Stimulated activated CD4-positive, alpha-beta T cell treated with anti-CD3 and anti-CD28 coated beads, Interleukin-1b, Interleukin-23, amount 100 ng/mL, for 4 hours (primary cell): ENCODE data around the gene AMIGO1.
A peak's percentile ranks its signal among the peaks of the same experiment; 100 is the strongest.

ENCODE experiments used
- DNase-seq, 2 donors: peaks; one replicate each; pipeline ENCODE4 v3.0.0-alpha.2; 2020; ENCODE audit warnings: low read depth in 2 of 2

Gene AMIGO1, protein sequence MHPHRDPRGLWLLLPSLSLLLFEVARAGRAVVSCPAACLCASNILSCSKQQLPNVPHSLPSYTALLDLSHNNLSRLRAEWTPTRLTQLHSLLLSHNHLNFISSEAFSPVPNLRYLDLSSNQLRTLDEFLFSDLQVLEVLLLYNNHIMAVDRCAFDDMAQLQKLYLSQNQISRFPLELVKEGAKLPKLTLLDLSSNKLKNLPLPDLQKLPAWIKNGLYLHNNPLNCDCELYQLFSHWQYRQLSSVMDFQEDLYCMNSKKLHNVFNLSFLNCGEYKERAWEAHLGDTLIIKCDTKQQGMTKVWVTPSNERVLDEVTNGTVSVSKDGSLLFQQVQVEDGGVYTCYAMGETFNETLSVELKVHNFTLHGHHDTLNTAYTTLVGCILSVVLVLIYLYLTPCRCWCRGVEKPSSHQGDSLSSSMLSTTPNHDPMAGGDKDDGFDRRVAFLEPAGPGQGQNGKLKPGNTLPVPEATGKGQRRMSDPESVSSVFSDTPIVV

DNA sequence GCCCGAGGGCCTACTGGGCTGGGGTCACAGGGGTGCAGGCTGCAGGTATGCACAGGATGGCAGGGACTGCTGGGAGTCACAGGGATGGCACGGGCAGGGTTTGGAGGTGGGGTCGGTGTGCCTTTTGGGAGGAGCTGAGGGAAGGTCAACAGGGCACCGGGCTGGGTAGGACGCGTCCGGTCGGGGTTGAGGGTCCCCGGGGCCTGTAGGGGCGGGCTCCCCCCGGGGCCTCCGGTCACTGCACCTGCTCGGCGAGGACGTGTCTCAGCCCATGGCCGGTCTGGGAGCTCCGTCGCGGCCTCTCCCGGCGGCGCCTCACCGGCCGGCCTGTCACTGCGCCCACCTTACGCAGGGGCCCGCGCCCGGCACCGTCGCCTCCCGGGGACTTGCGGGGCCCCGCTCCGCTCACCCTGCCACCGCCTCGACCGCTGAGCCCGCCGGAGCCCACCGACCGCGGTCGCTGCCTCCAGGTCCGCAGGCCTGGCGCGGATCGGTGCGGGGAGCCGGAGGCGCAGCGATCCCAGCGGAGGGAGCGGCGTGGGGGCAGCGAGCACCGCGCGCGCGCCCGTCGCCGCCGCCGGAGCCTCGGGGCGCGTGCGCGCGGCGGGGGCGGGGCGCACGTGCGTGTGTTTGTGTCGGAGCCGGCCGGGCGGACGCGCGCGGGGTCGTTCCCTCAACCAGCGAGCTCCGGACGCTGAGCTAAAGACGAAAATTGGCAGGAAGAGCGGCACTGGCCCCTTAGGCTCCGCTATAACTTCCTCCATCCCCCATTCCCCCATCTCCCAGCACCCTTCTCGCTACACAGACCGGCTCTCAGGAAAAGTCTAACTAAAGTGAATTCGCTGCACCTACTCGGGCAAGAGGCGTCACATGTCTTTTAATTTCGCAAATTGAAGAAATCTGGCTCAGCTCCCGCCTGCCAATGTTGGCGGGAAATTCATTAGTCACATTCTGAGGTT, at the start of gene AMIGO1:
TSS of gene AMIGO1 (minus strand) at position 552 of the 959 bp plus-strand sequence. CDS start 815 bp downstream, outside the sequence.
- DNase-seq: peak; percentile 52 to 69

DNA sequence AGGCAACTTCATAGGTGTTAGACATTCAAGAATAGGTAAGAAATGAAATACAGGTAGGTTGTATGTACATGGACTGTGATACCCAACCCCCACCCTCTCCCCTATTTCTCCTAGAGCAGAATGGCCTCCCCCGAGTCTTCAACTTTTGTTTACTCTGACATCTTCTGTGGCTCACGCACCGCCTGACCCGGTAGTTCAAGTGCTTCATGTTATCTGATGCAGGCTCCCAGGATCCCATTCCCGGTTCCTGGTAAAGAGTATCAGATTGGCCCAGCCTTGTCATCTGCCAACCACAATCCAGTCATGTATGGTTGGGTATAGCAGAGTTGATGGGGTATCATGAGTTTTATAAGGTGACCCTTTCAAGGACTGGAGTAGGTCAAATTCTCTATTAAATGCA, 48.0 kb upstream of the AMIGO1 start:
- no peak for DNase-seq

- no peak for DNase-seq
Observed at GRCh38 chr1:109556563-109556962, 47.0 kb upstream of the AMIGO1 start.

- peak; percentile 86 to 93 for DNase-seq
Observed at GRCh38 chr1:109548321-109549267, 39.1 kb upstream of the AMIGO1 start, which contains the start of gene GNAI3. TSS of gene GNAI3 (plus strand) at chr1:109548615. CDS start at chr1:109548721, 106 bp downstream.

DNA sequence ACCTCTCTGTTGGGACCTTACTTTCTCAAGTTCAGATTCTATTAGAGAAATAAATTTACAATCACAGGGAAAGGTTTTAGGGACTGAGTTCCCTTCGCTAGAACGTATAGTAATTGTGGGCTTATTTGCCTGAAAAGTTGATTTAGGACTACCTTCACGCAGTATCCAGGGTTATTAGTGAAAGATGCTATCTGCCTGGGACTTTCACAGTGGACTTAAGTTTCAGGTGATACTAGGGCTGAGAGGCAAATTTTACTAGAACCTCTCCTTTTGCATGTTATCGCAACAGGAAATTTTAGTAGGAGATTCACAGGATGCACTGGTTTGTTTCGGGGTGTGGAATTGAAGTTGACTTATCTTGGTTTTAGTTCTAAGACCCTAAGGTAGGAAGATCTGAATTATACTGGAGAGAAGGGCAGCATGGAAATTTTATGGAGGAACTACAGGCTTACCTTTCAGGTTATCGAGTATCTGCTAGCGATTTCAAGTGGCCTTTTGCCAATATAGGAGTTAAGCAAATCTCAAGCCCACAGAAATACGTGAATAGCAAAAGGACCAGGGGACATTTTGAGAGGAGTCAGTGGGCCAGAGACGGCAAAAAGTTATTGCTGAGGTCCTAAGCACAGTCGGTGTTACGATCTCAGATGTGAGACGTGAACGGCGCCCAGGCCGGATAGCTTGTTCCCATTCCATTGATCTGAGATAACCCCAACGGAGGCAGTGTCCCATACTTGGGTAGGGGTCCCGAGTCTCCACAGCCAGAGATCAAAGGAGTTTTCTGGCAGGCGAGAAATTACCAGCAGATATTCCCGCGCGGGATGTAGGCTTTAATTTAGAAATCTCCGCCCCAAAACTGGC, 38.2 kb upstream of the AMIGO1 start:
- DNase-seq: no peak

DNA sequence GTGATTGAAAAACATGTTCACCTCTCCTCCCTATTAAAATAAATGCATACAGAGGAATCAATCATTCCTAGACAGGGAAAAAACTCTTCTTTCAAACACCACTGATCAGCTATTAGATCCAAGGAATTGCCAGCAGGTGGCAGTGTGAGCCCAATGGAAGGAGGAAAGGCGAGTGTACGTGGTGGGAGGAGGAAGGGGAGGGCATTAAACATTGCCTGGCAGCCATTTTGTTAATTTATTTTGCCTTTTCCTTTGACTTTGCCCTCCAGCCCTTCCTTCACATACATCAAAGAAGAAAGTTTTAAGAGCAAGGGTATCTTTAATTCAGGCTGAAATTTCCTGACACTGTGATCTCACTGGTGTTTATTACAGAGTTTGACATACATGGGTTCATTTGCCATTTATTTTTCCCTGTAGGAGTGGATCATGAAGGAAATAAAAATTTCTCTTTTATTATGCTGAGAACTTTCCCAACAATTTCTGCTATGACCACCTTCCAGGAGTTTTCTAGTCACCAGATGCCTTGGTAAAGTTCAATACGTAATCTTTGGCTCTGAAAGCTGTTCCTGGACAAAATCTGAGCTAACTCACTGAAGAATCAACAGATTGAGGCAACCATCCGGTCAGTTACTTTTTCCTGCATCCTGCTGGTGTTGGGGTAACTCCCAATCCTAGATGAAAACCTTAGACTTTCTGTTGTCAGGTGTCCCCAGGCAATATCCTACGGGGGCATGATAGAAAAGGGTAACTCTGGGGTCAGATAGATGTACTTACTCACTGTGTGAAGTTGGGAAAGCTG, 37.0 kb upstream of the AMIGO1 start:
- peak; percentile 74 to 86 for DNase-seq

- no peak for DNase-seq
Observed at GRCh38 chr1:109543988-109544735, 34.6 kb upstream of the AMIGO1 start.

GRCh38 chr1:109543283-109543987, 33.9 kb upstream of the AMIGO1 start:
- DNase-seq: no peak

- DNase-seq: no peak
Observed at GRCh38 chr1:109542657-109543056, 33.1 kb upstream of the AMIGO1 start.

- DNase-seq: no peak
Observed at GRCh38 chr1:109541102-109541501, 31.6 kb upstream of the AMIGO1 start.

DNA sequence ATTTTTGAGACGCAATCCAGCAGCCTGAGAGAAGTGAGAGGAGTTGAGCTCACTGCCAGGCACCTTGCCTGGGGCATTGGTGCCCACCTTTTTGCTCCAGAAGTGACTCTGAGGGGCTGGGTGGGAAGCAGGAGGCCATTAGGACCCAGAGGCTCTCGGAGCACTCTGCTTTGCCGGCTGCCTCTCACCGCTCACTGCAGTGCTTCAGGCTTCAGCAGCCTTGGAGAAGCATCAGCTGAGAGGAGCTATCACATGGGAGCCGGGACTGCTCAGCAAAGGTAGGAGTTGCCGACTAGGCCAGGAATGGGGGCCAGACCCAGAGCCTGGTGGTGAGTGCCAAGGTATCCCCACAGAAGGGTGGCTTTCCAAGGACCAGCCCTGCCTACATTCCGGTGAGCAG, 30.1 kb upstream of the AMIGO1 start, which contains the start of gene GPR61:
TSS of gene GPR61 (plus strand) at position 197 of the 400 bp plus-strand sequence. CDS start 3,151 bp downstream, outside the sequence.
- no peak for DNase-seq

DNA sequence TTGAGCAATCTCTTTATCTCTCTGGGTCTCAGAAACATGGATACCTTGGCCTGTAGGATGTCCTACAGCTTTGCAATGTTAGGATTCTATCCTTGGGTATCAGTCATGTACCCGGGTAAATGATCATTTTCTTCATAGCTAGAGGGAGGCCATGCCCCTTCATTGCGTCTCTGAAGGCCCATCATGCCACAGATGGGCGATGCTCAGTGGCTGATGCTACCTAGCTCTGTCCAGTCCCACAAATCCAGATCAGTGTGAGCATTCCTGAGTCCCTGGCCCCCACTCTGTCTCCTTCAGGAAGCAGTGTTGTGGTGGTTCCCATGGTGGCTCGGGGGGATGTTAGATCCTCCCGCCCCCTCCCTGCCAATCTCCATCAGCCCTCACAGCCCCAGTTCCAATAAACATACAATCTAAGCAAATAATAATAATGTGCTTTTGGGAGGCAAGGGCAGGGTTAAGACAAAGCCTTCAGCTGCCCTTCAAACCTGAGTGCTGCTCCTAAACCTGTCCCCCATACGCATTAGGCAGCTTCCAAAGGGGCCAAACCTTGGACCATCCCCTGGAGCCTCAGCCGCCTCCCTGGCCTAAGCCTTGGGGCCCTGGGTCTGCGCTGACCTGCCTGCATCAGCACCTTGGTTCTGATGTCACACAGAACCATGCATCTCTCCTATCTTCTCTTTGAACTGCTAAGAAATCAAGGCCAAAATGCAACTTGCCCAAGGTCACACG, 29.5 kb upstream of the AMIGO1 start:
- no peak for DNase-seq

DNA sequence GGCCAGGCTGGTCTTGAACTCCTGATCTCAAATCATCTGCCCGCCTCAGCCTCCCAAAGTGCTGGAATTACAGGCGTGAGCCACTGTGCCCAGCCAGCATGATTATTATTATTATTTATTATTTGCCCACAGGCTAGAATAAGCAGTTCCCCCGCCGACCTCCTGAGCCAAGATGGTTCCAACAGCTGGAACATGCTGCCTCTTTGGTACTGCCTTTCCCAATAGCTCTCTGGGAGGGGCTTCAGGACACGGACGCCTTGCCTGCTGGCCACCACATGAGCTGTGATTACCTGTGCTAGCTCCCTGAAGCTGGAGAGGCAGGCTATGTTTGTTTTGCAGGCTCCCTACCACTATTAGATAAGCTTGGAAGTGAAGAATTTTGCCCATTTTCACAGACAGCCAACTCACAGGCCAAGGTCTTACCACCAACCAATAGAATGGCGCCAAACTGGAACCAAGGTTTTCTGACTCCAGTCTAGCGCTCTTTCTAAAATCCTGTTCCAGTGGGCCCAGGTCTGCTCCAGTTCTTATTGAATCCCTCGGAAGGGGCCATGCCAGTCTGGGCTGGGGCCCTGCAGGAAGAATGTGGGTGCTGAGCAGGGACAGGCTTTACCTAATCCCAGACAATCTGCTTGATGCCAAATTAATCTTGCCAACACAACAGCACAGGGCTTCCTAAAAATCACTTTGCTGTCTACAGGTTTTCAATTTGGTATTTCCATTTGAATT, 28.1 kb upstream of the AMIGO1 start:
- DNase-seq: no peak

DNA sequence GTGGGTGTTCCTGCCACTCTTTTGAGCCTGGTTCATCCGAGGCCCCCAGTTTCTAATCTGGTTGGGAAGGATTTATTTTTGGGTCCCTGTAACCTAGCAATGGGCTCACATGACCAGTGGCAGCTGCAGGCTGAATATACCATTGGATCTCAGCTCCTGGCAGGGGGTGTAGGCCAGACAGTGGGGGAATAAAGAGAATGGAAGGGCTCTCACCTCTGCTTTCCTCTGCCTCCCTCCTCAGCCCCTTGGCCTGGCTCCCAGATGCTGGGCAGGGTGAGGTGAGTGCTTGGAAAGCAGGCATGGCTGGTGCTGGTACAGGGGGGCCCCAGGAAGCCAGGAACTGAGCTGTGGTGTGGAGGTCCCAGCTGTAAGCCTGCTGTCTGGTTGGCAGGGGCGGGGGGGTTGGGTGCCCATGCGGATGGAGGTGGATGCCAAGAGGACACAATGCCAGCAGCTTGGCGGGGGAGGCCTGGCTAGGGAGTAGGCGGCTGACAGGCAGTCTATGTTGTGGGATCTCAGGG, 26.5 kb upstream of the AMIGO1 start:
- DNase-seq: no peak

GRCh38 chr1:109535481-109535880, 26.0 kb upstream of the AMIGO1 start:
- no peak for DNase-seq

DNA sequence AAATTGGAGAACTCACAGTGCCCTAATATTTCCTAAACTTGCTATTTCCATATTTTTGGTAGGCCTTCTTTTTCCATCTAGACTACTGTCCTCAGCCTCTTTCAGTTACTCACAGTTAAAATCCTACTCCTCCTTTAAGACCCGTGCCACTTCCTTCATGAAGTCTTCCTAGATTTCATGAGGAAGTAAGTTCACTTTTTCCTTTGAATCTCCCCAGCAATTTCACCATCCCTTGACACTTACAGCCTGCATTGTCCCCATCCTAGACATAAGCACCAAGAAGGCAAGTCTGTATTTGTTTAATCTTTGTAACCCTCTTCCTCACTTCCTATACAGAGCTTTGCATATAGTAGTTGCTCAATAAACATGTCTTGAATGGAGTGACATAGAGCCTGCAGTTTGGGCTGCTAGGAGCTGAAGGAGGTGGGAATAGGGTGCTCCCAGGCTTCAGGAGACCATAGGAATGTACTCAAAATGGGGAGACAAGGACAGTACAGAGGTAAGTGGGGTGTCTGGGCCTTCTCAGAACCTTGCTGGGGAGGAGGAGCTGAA, 24.9 kb upstream of the AMIGO1 start:
- DNase-seq: no peak
